Ishikawa (cell line): ENCODE data around the gene REX1BD.

ENCODE experiments used
- CEBPB ChIP-seq: IDR thresholded peaks from 2 replicates; pipeline ENCODE4 v1.6.1; 2012
- CREB1 ChIP-seq: IDR thresholded peaks from 2 replicates; pipeline ENCODE4 v1.6.1; 2012; ENCODE audit warnings: low read depth
- EGR1 ChIP-seq: IDR thresholded peaks from 2 replicates; pipeline ENCODE4 v1.6.1; 2012
- EP300 ChIP-seq: IDR thresholded peaks from 2 replicates; pipeline ENCODE4 v1.6.1; 2012; ENCODE audit warnings: borderline replicate concordance
- MAX ChIP-seq: IDR thresholded peaks from 2 replicates; pipeline ENCODE4 v1.6.1; 2012
- NFIC ChIP-seq: IDR thresholded peaks from 2 replicates; pipeline ENCODE4 v1.6.1; 2012
- RAD21 ChIP-seq: IDR thresholded peaks from 2 replicates; pipeline ENCODE4 v1.6.1; 2012; ENCODE audit warnings: low read depth
- REST ChIP-seq: IDR thresholded peaks from 2 replicates; pipeline ENCODE4 v1.6.1; 2012; ENCODE audit warnings: low read depth, mild to moderate bottlenecking
- TAF1 ChIP-seq: IDR thresholded peaks from 2 replicates; pipeline ENCODE4 v1.6.1; 2012; ENCODE audit warnings: low read depth, mild to moderate bottlenecking
- TCF12 ChIP-seq: IDR thresholded peaks from 2 replicates; pipeline ENCODE4 v1.6.1; 2012; ENCODE audit warnings: low read depth
- TEAD4 ChIP-seq: IDR thresholded peaks from 2 replicates; pipeline ENCODE4 v1.6.1; 2012
- USF1 ChIP-seq: IDR thresholded peaks from 2 replicates; pipeline ENCODE4 v1.6.1; 2012

- no peak for TF ChIP-seq USF1
- TF ChIP-seq CREB1, result no peak
- TF ChIP-seq EP300, result no peak
- TF ChIP-seq CEBPB, result no peak
- TF ChIP-seq MAX, result no peak
- TF ChIP-seq REST, result no peak
- no peak for TF ChIP-seq NFIC
- TF ChIP-seq TCF12, result no peak
- TF ChIP-seq RAD21, result no peak
- TF ChIP-seq TEAD4, result no peak
- TF ChIP-seq TAF1, result no peak
- no peak for TF ChIP-seq EGR1
Observed at GRCh38 chr19:18639706-18640243, 51.2 kb downstream of the REX1BD start.
